ENCODE results near the gene ZCCHC2.

DNA sequence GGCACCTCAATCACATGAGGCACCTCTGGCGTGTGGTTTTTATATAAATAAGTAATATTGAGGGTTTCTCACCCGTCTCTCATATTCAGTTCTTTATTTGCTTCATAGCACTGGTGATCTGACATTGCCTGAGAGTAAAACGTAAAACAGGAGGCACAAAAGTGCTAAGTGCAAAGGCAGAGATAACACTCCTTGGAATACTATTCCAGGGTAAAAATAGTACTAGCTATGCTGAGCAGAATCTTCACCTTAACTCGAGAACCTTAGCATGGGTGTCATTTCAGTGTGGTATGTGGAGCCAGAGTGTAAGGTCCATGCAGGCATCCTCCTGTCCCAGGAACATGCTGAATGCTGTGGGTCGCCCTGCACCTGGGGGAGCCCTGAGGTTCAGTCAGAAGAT, 26.9 kb downstream of the ZCCHC2 start:
- TF ChIP-seq, protein P1, sequence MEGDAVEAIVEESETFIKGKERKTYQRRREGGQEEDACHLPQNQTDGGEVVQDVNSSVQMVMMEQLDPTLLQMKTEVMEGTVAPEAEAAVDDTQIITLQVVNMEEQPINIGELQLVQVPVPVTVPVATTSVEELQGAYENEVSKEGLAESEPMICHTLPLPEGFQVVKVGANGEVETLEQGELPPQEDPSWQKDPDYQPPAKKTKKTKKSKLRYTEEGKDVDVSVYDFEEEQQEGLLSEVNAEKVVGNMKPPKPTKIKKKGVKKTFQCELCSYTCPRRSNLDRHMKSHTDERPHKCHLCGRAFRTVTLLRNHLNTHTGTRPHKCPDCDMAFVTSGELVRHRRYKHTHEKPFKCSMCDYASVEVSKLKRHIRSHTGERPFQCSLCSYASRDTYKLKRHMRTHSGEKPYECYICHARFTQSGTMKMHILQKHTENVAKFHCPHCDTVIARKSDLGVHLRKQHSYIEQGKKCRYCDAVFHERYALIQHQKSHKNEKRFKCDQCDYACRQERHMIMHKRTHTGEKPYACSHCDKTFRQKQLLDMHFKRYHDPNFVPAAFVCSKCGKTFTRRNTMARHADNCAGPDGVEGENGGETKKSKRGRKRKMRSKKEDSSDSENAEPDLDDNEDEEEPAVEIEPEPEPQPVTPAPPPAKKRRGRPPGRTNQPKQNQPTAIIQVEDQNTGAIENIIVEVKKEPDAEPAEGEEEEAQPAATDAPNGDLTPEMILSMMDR (conservative IDR thresholded peaks at IDR 0.05; ENCODE audit: low read depth, low read length), result no peak
- TF ChIP-seq EZH2 (IDR thresholded peaks at IDR 0.05; ENCODE audit: borderline replicate concordance, low read depth, low read length, poor library complexity, severe bottlenecking), result no peak
